ENCODE measurements around the gene OPCML. TPM values are rescaled to one million over a fixed set of nuclear protein-coding genes. Genes with fewer than 3 reads are reported as not detected.

Gene OPCML
- total RNA-seq, 1 experiment from 2014 or later = not detected

DNA sequence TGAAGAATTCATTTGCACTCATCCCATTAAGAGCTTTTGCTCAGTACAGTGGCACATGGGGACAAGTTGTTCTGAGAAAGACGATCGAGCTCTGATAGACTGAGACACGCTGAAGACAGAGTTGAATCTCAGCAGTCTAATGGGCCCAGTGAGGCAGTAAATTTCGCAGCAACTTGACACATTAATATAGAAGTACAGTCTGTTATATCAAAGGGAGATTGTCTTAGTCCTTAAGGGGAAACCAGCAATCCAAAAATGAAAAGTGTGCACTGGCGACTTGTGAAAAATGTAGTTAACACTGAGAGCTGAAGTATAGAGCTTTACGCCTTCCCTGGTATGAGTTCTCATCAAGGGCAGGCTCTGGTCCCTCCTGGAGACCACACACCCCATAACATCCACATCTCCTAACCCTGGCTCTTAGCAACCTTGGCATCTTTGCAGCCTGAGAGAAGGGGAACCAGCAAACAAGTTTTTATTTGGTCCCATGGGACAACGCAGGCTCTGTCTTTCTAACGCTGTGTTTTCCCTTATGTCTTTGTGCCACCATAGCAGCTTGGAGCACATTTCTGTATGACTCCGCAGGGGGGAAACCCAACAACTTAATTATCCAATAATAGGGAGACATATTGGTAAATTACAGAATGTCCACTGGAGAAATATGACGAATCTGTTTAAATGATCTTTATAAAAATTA lies 952.5 kb downstream of the OPCML start:
- Histone ChIP-seq H3F3A (ENCODE audit: insufficient read depth, low read depth) (no peaks in the 10 kb centered on the region), H3K27me3 (ENCODE audit: insufficient read depth, low read depth) (no peaks in the 10 kb centered on the region), H4K20me1 (ENCODE audit: insufficient read depth) (no peaks in the 10 kb centered on the region), H3K9me3 (ENCODE audit: insufficient read depth, low read depth) (no peaks in the 10 kb centered on the region), H3K36me3 (ENCODE audit: low read depth) (no peaks in the 10 kb centered on the region), H3K4me2 (no peak overlapping the region), H3K4me1 (replicated peaks; ENCODE audit: insufficient read depth) (no peaks in the 10 kb centered on the region), H2AFZ (no peak overlapping the region), H3K27ac (no peak overlapping the region), H3K9me2 (ENCODE audit: insufficient read depth) (no peaks in the 10 kb centered on the region), H3K79me2 (ENCODE audit: low read depth) (no peaks in the 10 kb centered on the region), H3K4me3 (no peak overlapping the region)
- DNase-seq = no peak
- TF ChIP-seq EZH2 (IDR thresholded peaks at IDR 0.05; ENCODE audit: low read depth) = no peak
- TF ChIP-seq, protein P1, sequence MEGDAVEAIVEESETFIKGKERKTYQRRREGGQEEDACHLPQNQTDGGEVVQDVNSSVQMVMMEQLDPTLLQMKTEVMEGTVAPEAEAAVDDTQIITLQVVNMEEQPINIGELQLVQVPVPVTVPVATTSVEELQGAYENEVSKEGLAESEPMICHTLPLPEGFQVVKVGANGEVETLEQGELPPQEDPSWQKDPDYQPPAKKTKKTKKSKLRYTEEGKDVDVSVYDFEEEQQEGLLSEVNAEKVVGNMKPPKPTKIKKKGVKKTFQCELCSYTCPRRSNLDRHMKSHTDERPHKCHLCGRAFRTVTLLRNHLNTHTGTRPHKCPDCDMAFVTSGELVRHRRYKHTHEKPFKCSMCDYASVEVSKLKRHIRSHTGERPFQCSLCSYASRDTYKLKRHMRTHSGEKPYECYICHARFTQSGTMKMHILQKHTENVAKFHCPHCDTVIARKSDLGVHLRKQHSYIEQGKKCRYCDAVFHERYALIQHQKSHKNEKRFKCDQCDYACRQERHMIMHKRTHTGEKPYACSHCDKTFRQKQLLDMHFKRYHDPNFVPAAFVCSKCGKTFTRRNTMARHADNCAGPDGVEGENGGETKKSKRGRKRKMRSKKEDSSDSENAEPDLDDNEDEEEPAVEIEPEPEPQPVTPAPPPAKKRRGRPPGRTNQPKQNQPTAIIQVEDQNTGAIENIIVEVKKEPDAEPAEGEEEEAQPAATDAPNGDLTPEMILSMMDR (conservative IDR thresholded peaks at IDR 0.05) = no peak
- BruUV-seq (replicated peaks) = no TSS peak
- intact Hi-C loops (cut with micrococcal nuclease; ENCODE audit: unreplicated experiment) = no loop called here
- ChIA-PET POLR2A (ENCODE audit: unreplicated experiment) (no interaction called here), CTCF (no interaction called here)

DNA sequence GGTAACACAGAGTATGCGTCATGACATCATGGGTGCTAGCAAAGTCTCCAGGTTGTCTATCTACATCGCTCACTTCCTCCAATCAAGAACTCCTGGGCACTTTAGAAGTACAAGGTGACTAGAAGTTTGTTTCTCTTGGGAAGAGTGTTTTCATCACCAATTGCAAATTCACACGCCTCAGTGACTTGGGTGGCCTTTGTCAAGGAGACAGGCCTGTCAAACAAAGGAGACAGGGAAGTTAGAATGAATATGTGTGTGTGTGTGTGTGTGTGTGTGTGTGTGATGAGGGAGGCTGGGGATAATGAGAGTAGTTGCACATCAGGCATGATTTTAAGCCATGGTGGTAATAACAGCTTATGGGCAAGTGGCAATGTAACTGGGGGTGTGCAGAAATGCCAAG lies 953.2 kb downstream of the OPCML start:
- ChIA-PET CTCF (no interaction called here), POLR2A (ENCODE audit: unreplicated experiment) (no interaction called here)
- no peaks in the 10 kb centered on the region for H3K4me1 ChIP-seq (replicated peaks; ENCODE audit: insufficient read depth)
- H4K20me1 ChIP-seq (ENCODE audit: insufficient read depth) = no peaks in the 10 kb centered on the region
- no peaks in the 10 kb centered on the region for H3K79me2 ChIP-seq (ENCODE audit: low read depth)
- H3K9me3 ChIP-seq (ENCODE audit: insufficient read depth, low read depth) = no peaks in the 10 kb centered on the region
- no peak overlapping the region for H3K4me3 ChIP-seq
- intact Hi-C loops (cut with micrococcal nuclease; ENCODE audit: unreplicated experiment) = no loop called here
- BruUV-seq (replicated peaks) = no TSS peak
- no peak for DNase-seq
- no peaks in the 10 kb centered on the region for H3K36me3 ChIP-seq (ENCODE audit: low read depth)
- no peaks in the 10 kb centered on the region for H3K27me3 ChIP-seq (ENCODE audit: insufficient read depth, low read depth)
- H3K9me2 ChIP-seq (ENCODE audit: insufficient read depth) = no peaks in the 10 kb centered on the region
- H2AFZ ChIP-seq = no peak overlapping the region
- no peak overlapping the region for H3K4me2 ChIP-seq
- no peak overlapping the region for H3K27ac ChIP-seq
- TF ChIP-seq EZH2 (IDR thresholded peaks at IDR 0.05; ENCODE audit: low read depth) = no peak
- TF ChIP-seq, protein P1 (conservative IDR thresholded peaks at IDR 0.05) = no peak
- H3F3A ChIP-seq (ENCODE audit: insufficient read depth, low read depth) = no peaks in the 10 kb centered on the region

DNA sequence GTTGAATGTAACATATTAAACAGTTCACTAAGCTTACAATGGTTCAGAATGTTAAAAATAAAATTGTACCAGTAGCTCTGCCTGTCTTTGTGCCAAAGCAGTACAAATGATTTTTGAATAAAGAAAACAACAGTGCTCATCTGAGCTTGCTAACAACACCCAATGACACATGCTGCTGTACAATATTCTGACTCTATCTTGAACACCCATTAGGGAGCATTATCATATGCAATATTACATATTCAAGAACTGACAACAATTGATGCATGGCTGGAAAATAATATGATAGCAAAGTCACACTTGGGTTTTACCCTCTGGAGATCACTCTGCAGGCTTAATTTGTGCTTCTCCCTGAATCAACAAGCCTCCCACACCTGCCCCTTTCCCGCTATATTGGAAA lies 953.7 kb downstream of the OPCML start:
- POLR2A ChIA-PET (ENCODE audit: unreplicated experiment) = no interaction called here
- no peaks in the 10 kb centered on the region for H3K9me3 ChIP-seq (ENCODE audit: insufficient read depth, low read depth)
- no peak overlapping the region for H2AFZ ChIP-seq
- no peak overlapping the region for H3K4me3 ChIP-seq
- H3K27ac ChIP-seq = no peak overlapping the region
- TF ChIP-seq, protein P1 (conservative IDR thresholded peaks at IDR 0.05) = no peak
- no peak for TF ChIP-seq EZH2 (IDR thresholded peaks at IDR 0.05; ENCODE audit: low read depth)
- no peaks in the 10 kb centered on the region for H3K27me3 ChIP-seq (ENCODE audit: insufficient read depth, low read depth)
- no peaks in the 10 kb centered on the region for H3K79me2 ChIP-seq (ENCODE audit: low read depth)
- H4K20me1 ChIP-seq (ENCODE audit: insufficient read depth) = no peaks in the 10 kb centered on the region
- H3F3A ChIP-seq (ENCODE audit: insufficient read depth, low read depth) = no peaks in the 10 kb centered on the region
- no peaks in the 10 kb centered on the region for H3K4me1 ChIP-seq (replicated peaks; ENCODE audit: insufficient read depth)
- no peak overlapping the region for H3K4me2 ChIP-seq
- no peaks in the 10 kb centered on the region for H3K9me2 ChIP-seq (ENCODE audit: insufficient read depth)
- CTCF ChIA-PET = no interaction called here
- H3K36me3 ChIP-seq (ENCODE audit: low read depth) = no peaks in the 10 kb centered on the region
- no TSS peak for BruUV-seq (replicated peaks)
- DNase-seq = no peak
- intact Hi-C loops (cut with micrococcal nuclease; ENCODE audit: unreplicated experiment) = no loop called here

Measured in PC-9 (cell line).